Transverse colon (tissue), 4 donors: ENCODE results near the gene CENPS. TPM values are rescaled to one million over a fixed set of nuclear protein-coding genes. Genes with fewer than 3 reads are reported as not detected.

Source experiments
- DNase-seq: peaks from one replicate; pipeline ENCODE4 v3.0.0-alpha.2; 2019
- H3K27ac ChIP-seq, 4 donors: fragments of 200-600 bp; sonication (generic); 2 replicates each; pipeline ENCODE4 v1.5.1; 2016 to 2018; ENCODE audit warnings: inconsistent platforms in 4 of 4
- H3K27me3 ChIP-seq: fragments of 200-600 bp; sonication (generic); 2 replicates; pipeline ENCODE4 v1.5.1; 2017; ENCODE audit warnings: inconsistent platforms
- H3K36me3 ChIP-seq, 4 donors: fragments of 200-600 bp; sonication (generic); 2 replicates each; pipeline ENCODE4 v1.5.1; 2017 to 2019; ENCODE audit warnings: inconsistent platforms in 4 of 4
- H3K4me1 ChIP-seq, 4 donors: fragments of 200-600 bp; sonication (generic); 2 replicates each; pipeline ENCODE4 v1.5.1; 2017 to 2020; ENCODE audit warnings: inconsistent platforms in 4 of 4
- H3K4me3 ChIP-seq, 4 donors: fragments of 200-600 bp; sonication (generic); 1 replicate in 1 of 4; 2 replicates in 3 of 4; pipeline versions ENCODE4 v1.5.1 to v1.6.1; 2017 to 2019; ENCODE audit warnings: inconsistent platforms in 4 of 4
- H3K9me3 ChIP-seq, 2 donors: fragments of 200-600 bp; sonication (generic); 2 replicates each; pipeline ENCODE4 v1.5.1; 2017 to 2019; ENCODE audit warnings: inconsistent platforms in 2 of 2
- EP300 ChIP-seq: sonication (generic); formaldehyde crosslinking; IDR thresholded peaks from one replicate; pipeline ENCODE4 v1.6.1; 2017; ENCODE audit warnings: antibody characterized with exemption, low read depth
- POLR2A ChIP-seq: fragments of 450-650 bp; IDR thresholded peaks from one replicate; pipeline ENCODE4 v1.6.1; 2016; ENCODE audit warnings: antibody characterized with exemption, mild to moderate bottlenecking, moderate library complexity
- POLR2AphosphoS5 ChIP-seq, 3 donors: sonication (generic); formaldehyde crosslinking; IDR thresholded peaks; one replicate each; pipeline ENCODE4 v1.6.1; 2016; ENCODE audit warnings: antibody characterized with exemption in 3 of 3
- WGBS, 2 donors: methylation state at CpG; one replicate each; pipeline ENCODE4 v1.1.5; 2018; ENCODE audit warnings: low coverage in 1 of 2; 5-methylcytosine and 5-hydroxymethylcytosine counted together
- in situ Hi-C, 4 donors: fragments of 200-750 bp; cut with MboI; loops; one replicate each; pipeline versions ENCODE4 v1.15.0 to v1.15.1; 2017; ENCODE audit warnings: low sequenced_read_pairs in 3 of 4, low pct_ligation_motif_present in 1 of 4, low pct_unique_long_range_greater_than_20kb in 1 of 4
- intact Hi-C: fragments of 100-400 bp; cut with DNase I; formaldehyde crosslinking; loops from one replicate; pipeline ENCODE4 v1.15.1; 2023; ENCODE audit warnings: low total_unique reads
- total RNA-seq, 4 donors: library from RNA; depleted of rRNA; stranded (reverse); fragments of >200 nt; gene quantifications; one replicate each; pipeline ENCODE4 v1.1.0, GENCODE V29; 2016
- TF ChIP-seq, protein P1 (sequence below), 5 experiments: fragments of 200-600 bp in 3 of 5; fragments of 450-650 bp in 2 of 5; sonication (generic) in 3 of 5; IDR thresholded peaks; 1 replicate in 2 of 5; 2 replicates in 3 of 5; pipeline ENCODE4 v1.5.1; 2016 to 2017; ENCODE audit warnings: antibody characterized with exemption in 5 of 5, inconsistent platforms in 3 of 5, mild to moderate bottlenecking in 2 of 5, moderate library complexity in 1 of 5

The CENPS gene
- total RNA-seq, 4 donors from 2014 or later = 6.8 to 8.2 TPM; not detected in 2

DNA sequence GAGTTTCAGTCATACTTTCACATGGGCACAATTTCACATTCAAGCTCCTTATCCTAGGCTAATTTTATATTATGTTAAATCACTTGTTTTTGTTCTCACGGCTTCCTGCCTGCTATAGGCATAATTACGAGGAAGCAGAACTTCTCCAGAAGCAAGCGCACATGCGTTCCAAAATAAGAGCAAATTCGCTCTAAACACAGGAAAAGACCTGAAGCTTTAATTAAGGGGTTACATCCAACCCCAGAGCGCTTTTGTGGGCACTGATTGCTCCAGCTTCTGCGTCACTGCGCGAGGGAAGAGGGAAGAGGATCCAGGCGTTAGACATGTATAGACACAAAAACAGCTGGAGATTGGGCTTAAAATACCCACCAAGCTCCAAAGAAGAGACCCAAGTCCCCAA lies 19.5 kb downstream of the CENPS start, which contains the start of gene CORT:
Gene CORT (plus strand): TSS at position 281 of the 400 bp plus-strand sequence. CDS start 193 bp downstream, outside the sequence.
- TF ChIP-seq POLR2AphosphoS5 (IDR thresholded peaks at IDR 0.05) = no peak
- no peak for TF ChIP-seq EP300
- no peak for TF ChIP-seq POLR2A
- TF ChIP-seq, protein P1, sequence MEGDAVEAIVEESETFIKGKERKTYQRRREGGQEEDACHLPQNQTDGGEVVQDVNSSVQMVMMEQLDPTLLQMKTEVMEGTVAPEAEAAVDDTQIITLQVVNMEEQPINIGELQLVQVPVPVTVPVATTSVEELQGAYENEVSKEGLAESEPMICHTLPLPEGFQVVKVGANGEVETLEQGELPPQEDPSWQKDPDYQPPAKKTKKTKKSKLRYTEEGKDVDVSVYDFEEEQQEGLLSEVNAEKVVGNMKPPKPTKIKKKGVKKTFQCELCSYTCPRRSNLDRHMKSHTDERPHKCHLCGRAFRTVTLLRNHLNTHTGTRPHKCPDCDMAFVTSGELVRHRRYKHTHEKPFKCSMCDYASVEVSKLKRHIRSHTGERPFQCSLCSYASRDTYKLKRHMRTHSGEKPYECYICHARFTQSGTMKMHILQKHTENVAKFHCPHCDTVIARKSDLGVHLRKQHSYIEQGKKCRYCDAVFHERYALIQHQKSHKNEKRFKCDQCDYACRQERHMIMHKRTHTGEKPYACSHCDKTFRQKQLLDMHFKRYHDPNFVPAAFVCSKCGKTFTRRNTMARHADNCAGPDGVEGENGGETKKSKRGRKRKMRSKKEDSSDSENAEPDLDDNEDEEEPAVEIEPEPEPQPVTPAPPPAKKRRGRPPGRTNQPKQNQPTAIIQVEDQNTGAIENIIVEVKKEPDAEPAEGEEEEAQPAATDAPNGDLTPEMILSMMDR (IDR thresholded peaks at IDR 0.05) = no peak
- Histone ChIP-seq H3K27me3 (no peaks in the 10 kb centered on the region), H3K27ac (no peak within 1 kb of the TSS), H3K36me3 (no peaks in the 10 kb centered on the region), H3K4me1 (no peaks in the 10 kb centered on the region), H3K4me3 (no peak within 1 kb of the TSS), H3K9me3 (no peaks in the 10 kb centered on the region)
- no peak for DNase-seq
- in situ Hi-C loops = no loop called here
- intact Hi-C loops = no loop called here
- WGBS, 2 donors = 87 to 88% methylated on average over 5 to 10 of the region's 10 CpGs

DNA sequence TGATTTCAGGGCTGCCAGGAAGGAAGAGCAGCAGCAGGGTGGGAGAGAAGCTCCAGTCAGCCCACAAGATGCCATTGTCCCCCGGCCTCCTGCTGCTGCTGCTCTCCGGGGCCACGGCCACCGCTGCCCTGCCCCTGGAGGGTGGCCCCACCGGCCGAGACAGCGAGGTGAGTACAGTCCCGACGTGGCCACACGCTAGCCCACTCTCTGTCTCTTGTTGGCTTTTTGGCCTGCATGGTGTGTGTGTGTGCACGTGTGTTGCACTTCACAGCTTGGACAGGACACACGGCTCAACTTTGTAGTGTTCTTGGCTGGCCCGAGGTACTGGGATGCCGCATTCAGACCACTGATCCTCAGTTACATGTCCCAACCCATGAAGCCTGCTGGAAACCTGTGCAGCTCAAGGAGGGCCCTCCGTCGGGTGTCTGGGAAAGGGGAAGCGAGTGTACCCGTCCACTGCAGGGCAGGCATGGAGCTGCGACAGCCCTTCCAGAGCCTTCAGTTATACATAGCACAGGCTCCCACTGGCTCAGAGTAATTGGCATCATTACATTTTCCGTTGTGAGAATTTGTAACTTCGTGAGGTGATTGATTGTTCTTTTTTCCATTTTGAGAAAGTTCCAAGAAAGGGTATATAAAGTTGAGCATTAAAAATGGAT lies 20.1 kb downstream of the CENPS start:
- Histone ChIP-seq H3K27ac (no peak overlapping the region), H3K27me3 (no peaks in the 10 kb centered on the region), H3K4me3 (no peak overlapping the region), H3K36me3 (no peaks in the 10 kb centered on the region), H3K9me3 (no peaks in the 10 kb centered on the region), H3K4me1 (no peaks in the 10 kb centered on the region)
- intact Hi-C loops = no loop called here
- 60 to 82% methylated on average over 1 to 20 of the region's 21 CpGs for WGBS, 2 donors
- no peak for TF ChIP-seq POLR2AphosphoS5 (IDR thresholded peaks at IDR 0.05)
- no peak for TF ChIP-seq POLR2A
- in situ Hi-C loops = no loop called here
- DNase-seq = no peak

DNA sequence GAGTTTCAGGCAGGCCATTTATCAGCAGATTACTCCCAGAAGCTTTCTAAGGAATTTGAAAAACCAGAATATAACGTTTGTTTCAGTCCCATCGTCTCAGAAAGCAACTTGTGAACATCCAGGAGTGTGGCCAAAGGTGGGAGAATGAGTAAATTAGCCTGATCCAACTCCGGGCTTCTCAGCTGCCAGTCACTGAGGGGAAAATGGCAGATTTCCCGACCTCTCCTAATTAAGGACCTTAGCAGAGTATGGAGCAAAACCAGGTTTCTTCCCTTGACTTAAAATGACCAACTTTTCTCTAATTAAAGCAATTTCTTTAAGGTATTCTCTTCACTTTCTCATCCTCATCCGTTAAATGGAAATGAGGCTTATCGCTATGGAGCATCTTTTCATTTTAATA lies 20.6 kb downstream of the CENPS start:
- Histone ChIP-seq H3K4me1 (no peaks in the 10 kb centered on the region), H3K4me3 (no peak overlapping the region), H3K27ac (no peak overlapping the region), H3K9me3 (no peaks in the 10 kb centered on the region), H3K36me3 (no peaks in the 10 kb centered on the region), H3K27me3 (no peaks in the 10 kb centered on the region)
- 57 to 59% methylated on average over 6 of the region's 6 CpGs for WGBS, 2 donors
- DNase-seq = no peak
- no peak for TF ChIP-seq EP300
- no peak for TF ChIP-seq POLR2A
- TF ChIP-seq, protein P1 (IDR thresholded peaks at IDR 0.05) = no peak
- no peak for TF ChIP-seq POLR2AphosphoS5 (IDR thresholded peaks at IDR 0.05)
- in situ Hi-C loops (no loop called here), intact Hi-C loops (no loop called here)

DNA sequence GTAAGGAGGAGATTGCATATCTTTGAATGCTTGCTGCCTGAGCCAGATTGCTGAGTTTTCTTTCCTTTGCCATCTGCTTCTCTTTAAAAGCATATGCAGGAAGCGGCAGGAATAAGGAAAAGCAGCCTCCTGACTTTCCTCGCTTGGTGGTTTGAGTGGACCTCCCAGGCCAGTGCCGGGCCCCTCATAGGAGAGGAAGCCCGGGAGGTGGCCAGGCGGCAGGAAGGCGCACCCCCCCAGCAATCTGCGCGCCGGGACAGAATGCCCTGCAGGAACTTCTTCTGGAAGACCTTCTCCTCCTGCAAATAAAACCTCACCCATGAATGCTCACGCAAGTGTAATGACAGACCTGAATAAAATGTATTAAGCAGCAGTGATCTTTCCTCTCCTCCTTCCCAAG lies 21.1 kb downstream of the CENPS start:
- Histone ChIP-seq H3K36me3 (no peaks in the 10 kb centered on the region), H3K27me3 (no peaks in the 10 kb centered on the region)

More for the DNA sequence above, 21.1 kb downstream of the CENPS start:
- TF ChIP-seq, protein P1 (IDR thresholded peaks at IDR 0.05) = no peak
- TF ChIP-seq POLR2AphosphoS5 (IDR thresholded peaks at IDR 0.05) (no peak), EP300 (no peak), POLR2A (no peak)
- intact Hi-C loops = no loop called here
- no peak for DNase-seq
- 23 to 60% methylated on average over 1 to 10 of the region's 10 CpGs for WGBS, 2 donors
- in situ Hi-C loops = no loop called here
- Histone ChIP-seq H3K4me3 (no peak overlapping the region), H3K9me3 (no peaks in the 10 kb centered on the region), H3K27ac (no peak overlapping the region), H3K4me1 (no peaks in the 10 kb centered on the region)
